AG20443 (cell line): ENCODE data around the gene SNAPIN.
"Not testable (repeated sequence)": the region's sequence is repeated elsewhere in the genome, so short reads cannot be mapped to it uniquely, and the experiment has no call there.

Experiments
- DNase-seq: peaks from one replicate; pipeline ENCODE4 v3.0.0; 2012; ENCODE audit warnings: low spot score, mixed read lengths

The SNAPIN gene

DNA sequence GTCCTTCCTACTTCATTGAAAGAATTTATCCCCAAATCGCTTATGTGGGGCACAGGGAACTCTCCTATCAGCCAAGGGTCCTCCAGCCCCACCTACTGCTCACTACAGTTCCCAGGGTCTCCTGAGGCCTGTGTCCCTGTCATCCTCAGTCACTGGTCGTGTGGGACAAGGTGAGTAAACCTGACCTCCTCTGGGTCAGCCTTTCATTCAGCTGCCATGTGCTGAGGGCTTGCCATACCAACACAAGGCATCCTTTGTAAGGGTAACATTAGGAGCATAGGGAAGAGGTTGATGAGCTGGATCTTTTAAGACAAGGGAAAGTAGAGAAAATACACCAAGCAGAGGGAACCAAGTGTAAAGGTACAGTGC, 11.2 kb upstream of the SNAPIN start:
- DNase-seq, result no peak

DNA sequence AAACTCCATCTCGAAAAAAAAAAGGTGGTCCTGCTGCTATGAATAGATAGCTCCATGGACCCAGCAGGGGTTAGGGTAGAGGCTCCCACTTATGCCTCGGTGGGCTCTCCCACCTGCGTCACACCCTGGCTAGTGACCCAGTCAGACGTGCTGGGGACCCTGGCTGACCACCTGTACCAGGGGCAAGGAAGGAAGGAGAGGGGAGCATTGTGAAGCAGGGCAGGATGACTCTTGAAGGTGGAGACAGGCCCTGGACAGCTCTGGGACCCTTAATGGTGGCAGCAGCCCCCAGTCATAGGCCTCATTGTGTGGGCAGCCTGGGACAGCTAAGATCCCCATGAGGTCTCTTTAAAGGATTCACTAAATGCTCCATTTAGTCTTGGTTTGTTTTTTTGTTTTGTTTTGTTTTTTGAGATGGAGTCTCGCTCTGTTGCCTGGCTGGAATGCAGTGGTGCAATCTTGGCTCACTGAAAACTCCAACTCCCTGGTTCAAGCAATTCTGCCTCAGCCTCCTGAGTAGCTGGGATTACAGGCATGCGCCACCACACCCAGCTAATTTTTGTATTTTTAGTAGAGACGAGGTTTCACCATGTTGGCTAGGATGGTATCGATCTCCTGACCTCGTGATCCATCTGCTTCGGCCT, 10.4 kb upstream of the SNAPIN start:
- DNase-seq, result no peak

DNA sequence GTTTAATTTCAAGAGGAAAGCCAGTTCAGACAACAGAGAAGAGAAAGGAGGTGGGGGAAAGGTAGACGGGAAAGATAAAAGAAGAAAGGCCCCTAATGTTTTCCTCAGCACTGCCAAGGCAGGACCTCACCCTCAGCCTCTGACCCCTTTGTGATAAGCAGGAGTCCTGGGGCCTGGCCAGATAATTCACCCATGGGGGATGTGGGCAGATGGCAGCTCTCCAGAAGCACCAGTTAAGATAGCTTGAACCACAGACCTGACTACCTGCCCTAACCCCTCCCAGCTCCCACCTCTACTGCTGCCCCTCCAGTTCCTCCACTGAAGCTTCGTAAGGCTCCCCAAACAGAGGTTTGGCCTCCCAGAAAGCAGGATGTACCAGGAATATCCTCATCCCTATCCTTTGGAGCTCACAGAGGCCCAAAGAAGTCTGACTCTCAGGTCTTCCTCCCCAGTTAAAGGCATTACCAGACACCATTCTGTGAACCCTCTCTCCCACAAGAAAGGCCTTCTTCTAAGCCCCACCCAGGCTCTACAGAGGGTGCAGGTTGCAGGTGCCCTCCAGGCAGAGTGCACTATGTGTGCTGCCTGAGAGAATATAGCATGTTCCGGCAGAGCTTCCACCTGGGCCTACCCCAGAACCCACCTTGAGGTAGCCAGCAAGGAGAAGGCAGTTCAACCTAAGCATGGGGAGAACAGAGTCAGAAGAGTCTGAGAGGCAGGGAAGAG, 9.2 kb upstream of the SNAPIN start:
- DNase-seq, result no peak

DNA sequence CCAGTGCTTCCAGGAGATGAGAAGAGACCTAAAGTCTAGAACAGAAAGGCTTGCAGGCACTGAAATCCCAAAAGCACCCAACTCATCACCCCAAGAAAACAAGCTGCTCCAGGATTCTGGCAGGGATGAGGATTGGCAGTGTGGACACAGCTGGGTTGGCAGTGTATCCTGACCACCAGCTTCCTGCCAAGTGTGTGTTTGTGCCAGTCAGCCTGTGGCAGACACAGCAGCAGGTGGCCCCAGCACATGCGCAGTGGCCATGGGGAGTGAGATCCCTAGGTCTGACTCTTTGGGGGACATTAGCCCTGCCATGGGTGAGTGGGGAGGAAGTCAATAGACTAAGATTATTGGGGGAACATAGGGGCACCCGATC, 8.7 kb upstream of the SNAPIN start:
- DNase-seq, result no peak

GRCh38 chr1:153651771-153652170, 6.7 kb upstream of the SNAPIN start:
- DNase-seq, result no peak

DNA sequence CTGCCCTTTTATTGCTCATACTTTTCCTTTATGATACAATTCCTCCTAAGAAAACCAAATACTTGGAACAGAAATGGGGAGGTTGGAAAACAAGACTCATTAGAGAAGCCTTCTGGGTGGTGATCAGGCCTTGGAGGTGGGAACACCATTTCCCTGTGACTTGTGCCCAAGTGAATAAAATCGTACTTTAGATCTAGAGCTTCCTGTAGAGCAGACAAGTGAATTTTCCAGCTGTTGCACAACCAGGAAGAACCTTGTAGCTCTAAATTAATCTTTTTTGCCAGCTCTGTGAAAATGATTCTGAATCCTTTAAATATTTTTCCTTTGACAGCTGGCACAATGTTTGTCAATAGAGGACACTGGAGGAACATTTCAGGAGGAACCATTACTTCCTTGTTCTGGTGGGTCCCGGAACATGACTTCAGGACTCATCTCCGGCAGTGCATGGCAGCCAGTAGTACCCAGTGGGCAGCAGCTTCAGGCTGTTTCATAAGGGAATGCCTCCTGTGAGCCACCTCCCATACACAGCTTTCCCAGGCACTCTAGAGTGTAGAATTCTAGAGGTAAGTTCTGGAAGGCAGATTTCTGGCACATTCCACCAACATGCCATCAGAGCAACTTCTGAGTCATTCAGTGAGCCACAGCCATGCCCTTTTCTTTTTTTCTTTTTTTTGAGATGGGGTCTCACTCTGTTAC, 5.5 kb upstream of the SNAPIN start:
- DNase-seq, result peak; percentile 60

DNA sequence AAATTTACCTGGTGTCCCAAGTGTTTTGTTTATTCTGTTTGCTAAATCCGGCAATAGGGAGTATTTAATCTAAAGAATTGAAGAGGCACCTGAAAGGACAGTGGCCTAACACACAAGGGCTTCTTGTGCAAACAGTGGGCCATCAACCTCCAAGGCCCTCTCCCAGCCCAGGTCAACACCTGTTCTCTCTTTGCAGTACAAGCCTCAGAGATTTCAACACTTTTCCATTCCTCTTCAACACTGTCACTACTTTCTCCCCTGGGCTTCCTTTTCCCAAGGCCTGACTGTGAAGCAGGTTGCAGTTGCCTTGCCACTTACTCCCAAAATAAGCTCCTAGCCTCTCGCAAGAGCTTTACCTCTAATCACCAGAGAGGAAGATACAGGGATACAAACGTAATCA, 3.2 kb upstream of the SNAPIN start:
- no peak for DNase-seq

GRCh38 chr1:153659175-153659534, 652 bp downstream of the SNAPIN start:
- DNase-seq, result no peak

GRCh38 chr1:153659656-153660055, 1.2 kb downstream of the SNAPIN start:
- no peak for DNase-seq

DNA sequence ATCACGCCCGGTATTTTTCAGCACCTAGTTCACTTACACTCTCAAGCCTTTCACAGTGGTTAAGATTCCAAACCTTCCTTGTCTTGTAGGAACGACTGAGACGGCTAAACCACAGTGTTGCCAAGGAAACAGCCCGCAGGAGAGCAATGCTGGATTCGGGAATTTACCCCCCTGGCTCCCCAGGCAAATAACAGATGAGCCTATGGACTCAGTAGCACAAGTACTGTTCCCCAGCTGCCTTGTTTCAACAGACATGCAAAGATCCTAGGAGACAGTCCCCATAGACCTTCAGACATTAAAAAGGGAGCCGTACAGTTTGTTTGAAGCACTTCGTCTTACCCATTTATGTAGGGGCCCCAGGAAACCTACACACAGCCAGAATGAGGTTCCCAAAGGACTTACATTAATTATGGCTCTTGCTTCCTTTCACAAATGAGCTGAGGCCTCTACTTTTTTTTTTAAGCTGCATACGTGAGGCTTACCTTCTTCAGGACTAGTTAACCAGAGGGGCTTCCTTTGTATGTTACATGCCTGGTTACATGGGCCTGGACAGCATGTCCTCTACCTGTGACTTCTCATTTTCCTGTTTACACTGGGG, 2.7 kb downstream of the SNAPIN start:
- no peak for DNase-seq

DNA sequence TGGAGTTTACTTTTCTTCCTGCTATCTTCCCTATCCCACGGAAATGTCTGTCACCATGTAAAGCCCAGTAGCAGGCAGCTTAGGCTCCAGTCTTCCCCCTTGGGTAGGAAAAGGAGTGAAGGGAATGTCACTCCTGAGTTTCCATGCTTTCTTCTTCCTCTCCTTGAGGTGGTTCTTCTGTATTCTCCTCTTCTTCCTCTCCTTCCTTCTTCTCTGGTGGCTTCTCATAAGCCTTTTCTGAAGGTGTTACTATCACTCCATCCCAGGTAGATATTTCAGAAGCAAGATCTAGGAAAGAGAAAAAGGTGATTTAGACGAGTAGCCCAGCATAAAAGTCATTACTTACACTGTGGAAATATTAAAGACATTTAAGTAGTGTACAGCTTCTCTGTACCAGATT, 3.8 kb downstream of the SNAPIN start:
- no peak for DNase-seq

GRCh38 chr1:153663211-153663610, 4.7 kb downstream of the SNAPIN start:
- DNase-seq, result no peak

DNA sequence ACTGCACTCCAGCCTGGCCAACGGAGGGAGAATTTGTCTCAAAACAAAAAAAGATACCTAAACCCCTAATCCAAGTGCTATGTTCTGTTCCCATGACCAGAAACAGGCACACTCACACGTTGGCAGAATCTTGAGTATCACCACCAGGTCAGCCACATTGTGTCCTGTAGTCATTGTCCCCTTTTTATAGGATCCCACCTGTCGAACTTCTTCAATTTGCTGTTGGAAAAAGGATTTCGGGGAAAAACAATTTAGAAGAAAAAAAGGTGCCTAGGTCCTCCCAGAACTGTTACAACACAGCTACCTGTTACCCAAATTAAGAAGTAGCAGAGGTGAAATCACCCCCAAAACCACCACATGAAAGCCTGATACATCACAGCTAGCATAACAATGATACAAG, 8.9 kb downstream of the SNAPIN start:
- DNase-seq, result no peak

DNA sequence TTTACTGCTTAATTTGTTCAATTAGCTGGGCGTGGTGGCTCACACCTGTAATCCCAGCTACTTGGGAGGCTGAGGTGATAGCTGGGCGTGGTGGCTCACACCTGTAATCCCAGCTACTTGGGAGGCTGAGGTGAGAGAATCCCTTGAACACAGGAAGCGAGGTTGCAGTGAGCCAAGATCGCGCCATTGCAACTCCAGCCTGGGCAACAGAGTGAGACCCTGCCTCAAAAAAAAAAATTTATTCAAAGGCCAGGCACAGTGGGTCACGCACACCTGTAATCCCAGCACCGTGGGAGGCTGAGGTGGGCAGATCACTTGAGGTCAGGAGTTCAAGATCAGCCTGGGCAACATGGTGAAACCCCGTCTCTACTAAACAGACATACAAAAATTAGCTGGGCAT, 10.2 kb downstream of the SNAPIN start:
- not testable (repeated sequence) for DNase-seq

GRCh38 chr1:153669606-153670005, 11.1 kb downstream of the SNAPIN start:
- DNase-seq, result no peak

DNA sequence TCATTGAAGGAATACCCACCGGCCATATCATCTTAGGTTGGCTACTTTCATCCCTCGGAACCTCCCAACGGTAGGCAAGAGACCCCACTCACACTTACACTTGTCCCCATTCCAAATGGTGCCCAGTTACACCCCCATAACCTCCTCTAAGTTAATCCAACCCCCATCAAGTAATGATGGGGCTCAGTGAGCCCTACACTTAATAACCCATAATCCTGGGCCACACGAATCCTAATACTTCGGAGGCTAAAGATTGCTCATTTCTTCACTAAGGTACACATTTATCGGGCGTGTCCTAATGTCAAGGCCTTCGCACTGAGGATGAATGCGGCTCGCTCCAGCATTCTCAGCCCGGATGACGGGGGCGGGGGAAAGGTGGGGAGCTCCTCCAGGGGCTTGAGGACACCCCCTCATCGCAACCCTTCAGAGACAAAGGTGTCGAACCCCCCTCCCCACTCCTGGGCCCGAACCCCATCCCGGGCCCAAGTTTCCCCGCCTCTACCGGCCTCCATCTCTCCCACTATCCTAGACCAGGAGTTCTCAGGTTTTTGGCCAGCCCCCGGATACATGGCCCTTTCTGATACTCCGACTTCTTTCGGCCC, 11.9 kb downstream of the SNAPIN start:
- no peak for DNase-seq

GRCh38 chr1:153670859-153671627, 12.5 kb downstream of the SNAPIN start, which contains the start of gene ILF2:
ILF2 (minus strand) TSS chr1:153670993; CDS start chr1:153670922, 71 bp downstream.
- DNase-seq, result peak; percentile 97

DNA sequence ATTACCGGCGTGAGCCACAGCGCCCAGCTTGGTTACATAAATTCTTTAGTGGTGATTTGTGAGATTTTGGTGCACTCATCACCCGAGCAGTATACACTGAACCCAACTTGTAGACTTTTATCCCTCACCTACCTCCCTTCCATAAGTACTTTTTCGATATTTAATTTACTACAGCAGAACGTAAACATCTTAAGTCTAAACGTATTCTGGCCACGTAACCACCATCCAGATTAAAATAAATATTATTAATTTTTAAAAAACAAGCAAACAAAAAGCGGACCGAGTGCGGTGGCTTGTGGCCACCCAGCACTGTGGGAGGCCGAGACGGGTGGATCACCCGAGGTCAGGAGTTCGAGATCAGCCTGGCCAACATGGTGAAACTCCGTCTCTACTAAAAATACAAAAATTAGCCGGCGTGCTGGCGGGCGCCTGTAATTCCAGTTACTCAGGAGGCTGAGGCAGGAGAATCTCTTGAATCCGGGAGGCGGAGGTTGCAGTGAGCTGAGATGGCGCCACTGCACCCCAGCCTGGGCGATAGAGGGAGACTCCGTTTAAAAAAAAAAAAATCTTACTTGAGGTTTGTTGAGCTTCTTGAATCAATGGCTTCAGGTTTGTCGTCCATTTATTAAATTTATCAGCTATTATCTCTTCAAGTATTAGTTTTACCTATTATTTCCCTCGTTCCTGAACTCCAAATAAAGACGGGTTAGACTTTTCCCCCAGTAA, 13.3 kb downstream of the SNAPIN start:
- not testable (repeated sequence) for DNase-seq

DNA sequence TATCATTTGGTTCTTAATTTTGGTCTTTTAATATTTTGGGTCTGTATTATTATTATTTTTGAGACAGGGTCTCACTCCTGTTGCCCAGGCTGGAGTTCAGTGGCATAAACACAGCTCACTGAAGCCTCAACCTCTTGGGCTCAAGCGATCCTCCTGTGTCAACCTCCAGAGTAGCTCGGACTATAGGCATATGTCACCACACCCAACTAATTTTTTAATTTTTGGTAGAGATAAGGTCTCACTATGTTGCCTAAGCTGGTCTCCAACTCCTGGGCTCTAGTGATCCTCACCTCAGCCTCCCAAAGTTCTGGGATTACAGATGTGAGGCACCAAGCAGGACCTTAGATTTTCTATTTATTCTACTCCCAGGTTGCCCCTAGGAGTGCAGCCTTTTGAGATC, 15.0 kb downstream of the SNAPIN start:
- DNase-seq, result no peak

GRCh38 chr1:153677718-153678518, 19.4 kb downstream of the SNAPIN start:
- peak; percentile 79 for DNase-seq
